NT2/D1 (cell line): ENCODE measurements around the gene RBFOX2.
"Not testable (repeated sequence)": the region's sequence is repeated elsewhere in the genome, so short reads cannot be mapped to it uniquely, and the experiment has no call there.

Source experiments
- DNase-seq: peaks from one replicate; pipeline ENCODE4 v3.0.0-alpha.2; 2011; ENCODE audit warnings: low read depth, low spot score
- H3K27me3 ChIP-seq: 2 replicates; pipeline ENCODE4 v1.6.0; 2011; ENCODE audit warnings: mild to moderate bottlenecking; ENCODE audit not compliant: insufficient read length, insufficient read depth
- H3K36me3 ChIP-seq: 2 replicates; pipeline ENCODE4 v1.6.1; 2011; ENCODE audit warnings: mild to moderate bottlenecking, low read length, mixed read lengths; ENCODE audit not compliant: insufficient read depth, insufficient read length
- H3K4me1 ChIP-seq: 2 replicates; pipeline ENCODE4 v1.5.1; 2011; ENCODE audit not compliant: insufficient read depth, insufficient read length
- H3K4me3 ChIP-seq: 2 replicates; pipeline ENCODE4 v1.5.1; 2011; ENCODE audit warnings: low read depth; ENCODE audit not compliant: insufficient read length
- H3K9ac ChIP-seq: 2 replicates; pipeline ENCODE4 v1.6.0; 2011; ENCODE audit warnings: low read depth; ENCODE audit not compliant: insufficient read length
- H3K9me3 ChIP-seq: 2 replicates; pipeline ENCODE4 v1.5.1; 2011; ENCODE audit warnings: mild to moderate bottlenecking, low read length; ENCODE audit not compliant: insufficient read depth
- SUZ12 ChIP-seq: IDR thresholded peaks from 2 replicates; pipeline ENCODE4 v1.6.1; 2011; ENCODE audit not compliant: insufficient read length, insufficient read depth; ENCODE audit errors: extremely low read depth
- YY1 ChIP-seq: IDR thresholded peaks from 2 replicates; pipeline ENCODE4 v1.6.1; 2011; ENCODE audit not compliant: insufficient read length, insufficient read depth
- ZNF274 ChIP-seq: IDR thresholded peaks from 2 replicates; pipeline ENCODE4 v1.6.1; 2011; ENCODE audit warnings: mild to moderate bottlenecking, low read depth, low read length

Gene RBFOX2

GRCh38 chr22:35995348-35995747 is 33.3 kb downstream of the RBFOX2 start:
- no peak for DNase-seq

GRCh38 chr22:35993727-35994126 is 34.9 kb downstream of the RBFOX2 start:
- H3K4me3 ChIP-seq, H3K9me3 ChIP-seq, H3K36me3 ChIP-seq, H3K9ac ChIP-seq, H3K4me1 ChIP-seq, H3K27me3 ChIP-seq, DNase-seq: not testable (repeated sequence)

More at GRCh38 chr22:35995348-35995747, 33.3 kb downstream of the RBFOX2 start:
- no peak for TF ChIP-seq ZNF274
- TF ChIP-seq SUZ12, result no peak
- TF ChIP-seq YY1, result no peak
- H3K4me1 ChIP-seq, result no peaks in the 10 kb centered on the region
- no peaks in the 10 kb centered on the region for H3K9me3 ChIP-seq
- no peak overlapping the region for H3K9ac ChIP-seq
- H3K4me3 ChIP-seq, result no peak overlapping the region
- H3K27me3 ChIP-seq, result no peaks in the 10 kb centered on the region
- H3K36me3 ChIP-seq, result no peaks in the 10 kb centered on the region

GRCh38 chr22:35993048-35993714 is 35.4 kb downstream of the RBFOX2 start:
- no peak overlapping the region for H3K9ac ChIP-seq
- no peaks in the 10 kb centered on the region for H3K9me3 ChIP-seq
- TF ChIP-seq YY1, result no peak
- no peak for TF ChIP-seq ZNF274
- no peak for TF ChIP-seq SUZ12
- no peak for DNase-seq
- H3K36me3 ChIP-seq, result no peaks in the 10 kb centered on the region
- H3K4me1 ChIP-seq, result no peaks in the 10 kb centered on the region
- H3K27me3 ChIP-seq, result no peaks in the 10 kb centered on the region
- no peak overlapping the region for H3K4me3 ChIP-seq

GRCh38 chr22:35991168-35991567 is 37.5 kb downstream of the RBFOX2 start:
- no peaks in the 10 kb centered on the region for H3K4me1 ChIP-seq
- H3K9ac ChIP-seq, result no peak overlapping the region
- H3K9me3 ChIP-seq, result no peaks in the 10 kb centered on the region
- H3K27me3 ChIP-seq, result no peaks in the 10 kb centered on the region
- no peak overlapping the region for H3K4me3 ChIP-seq
- DNase-seq, result no peak
- TF ChIP-seq SUZ12, result no peak
- no peak for TF ChIP-seq ZNF274
- no peak for TF ChIP-seq YY1
- H3K36me3 ChIP-seq, result no peaks in the 10 kb centered on the region

- no peak for TF ChIP-seq SUZ12
- TF ChIP-seq ZNF274, result no peak
- TF ChIP-seq YY1, result no peak
- no peaks in the 10 kb centered on the region for H3K4me1 ChIP-seq
- no peaks in the 10 kb centered on the region for H3K27me3 ChIP-seq
- no peaks in the 10 kb centered on the region for H3K36me3 ChIP-seq
- DNase-seq, result no peak
- no peak overlapping the region for H3K4me3 ChIP-seq
- no peaks in the 10 kb centered on the region for H3K9me3 ChIP-seq
- no peak overlapping the region for H3K9ac ChIP-seq
Observed at GRCh38 chr22:35988030-35988429, 40.6 kb downstream of the RBFOX2 start.

GRCh38 chr22:35987487-35987886 is 41.1 kb downstream of the RBFOX2 start:
- Histone ChIP-seq H3K27me3 (no peaks in the 10 kb centered on the region), H3K36me3 (no peaks in the 10 kb centered on the region), H3K9me3 (no peaks in the 10 kb centered on the region), H3K4me3 (no peak overlapping the region), H3K4me1 (no peaks in the 10 kb centered on the region), H3K9ac (no peak overlapping the region)
- TF ChIP-seq SUZ12 (no peak), YY1 (no peak)
- no peak for DNase-seq

- H3K4me1 ChIP-seq, result no peaks in the 10 kb centered on the region
- H3K4me3 ChIP-seq, result no peak overlapping the region
- TF ChIP-seq YY1, result no peak
- no peak for TF ChIP-seq ZNF274
- no peak for TF ChIP-seq SUZ12
- no peak for DNase-seq
- H3K27me3 ChIP-seq, result no peaks in the 10 kb centered on the region
- H3K9ac ChIP-seq, result no peak overlapping the region
- no peaks in the 10 kb centered on the region for H3K36me3 ChIP-seq
- no peaks in the 10 kb centered on the region for H3K9me3 ChIP-seq
Observed at GRCh38 chr22:35986088-35986487, 42.5 kb downstream of the RBFOX2 start.

GRCh38 chr22:35985371-35985770 is 43.3 kb downstream of the RBFOX2 start:
- Histone ChIP-seq H3K4me1 (no peaks in the 10 kb centered on the region), H3K9ac (no peak overlapping the region), H3K4me3 (no peak overlapping the region), H3K27me3 (no peaks in the 10 kb centered on the region), H3K9me3 (no peaks in the 10 kb centered on the region), H3K36me3 (no peaks in the 10 kb centered on the region)
- no peak for TF ChIP-seq ZNF274
- no peak for TF ChIP-seq YY1
- no peak for TF ChIP-seq SUZ12
- no peak for DNase-seq
